ENCODE data around the gene GCNT1.

The GCNT1 gene

DNA sequence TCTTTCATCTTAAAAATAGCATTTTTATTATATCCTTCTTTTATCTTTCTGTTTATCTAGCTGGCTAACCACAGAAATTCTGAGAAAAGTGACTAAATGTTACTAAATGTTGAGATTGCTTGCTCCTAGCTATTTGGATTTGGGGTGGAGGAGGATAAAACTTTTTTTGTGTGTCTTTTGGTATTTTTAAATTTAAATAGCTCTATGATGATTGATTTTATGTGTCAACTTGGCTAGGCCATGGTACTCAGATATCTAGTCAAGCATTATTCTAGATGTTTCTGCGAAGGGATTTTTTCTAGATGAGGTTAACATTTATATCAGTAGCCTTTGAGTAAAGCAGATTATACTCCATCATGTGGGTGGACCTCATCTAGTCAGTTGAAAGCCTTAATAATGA lies 75.0 kb downstream of the GCNT1 start:
- no peak for DNase-seq (ENCODE audit: low read depth in 2 of 2)

GRCh38 chr9:76537150-76537646 lies 78.2 kb downstream of the GCNT1 start:
- DNase-seq (ENCODE audit: low read depth in 2 of 2), result no peak

DNA sequence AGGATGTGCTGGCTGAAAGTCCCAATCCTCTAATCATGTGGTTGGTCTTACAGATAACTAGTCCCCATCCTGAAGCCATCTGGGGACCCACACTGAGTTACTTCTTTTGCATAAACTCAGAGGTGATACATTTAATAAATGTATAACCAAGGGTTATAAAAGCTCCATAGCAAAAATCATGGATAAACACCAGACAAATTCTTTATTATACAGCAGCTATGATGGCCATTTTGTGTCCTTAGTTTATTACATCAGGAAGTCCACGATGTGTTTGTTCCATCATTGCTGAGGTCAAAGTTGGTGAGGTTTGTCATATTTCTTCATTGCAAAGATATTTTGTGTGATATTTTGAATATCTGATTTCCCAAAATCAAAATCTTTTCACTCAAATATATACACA lies 80.2 kb downstream of the GCNT1 start:
- no peak for DNase-seq (ENCODE audit: low read depth in 2 of 2)

DNA sequence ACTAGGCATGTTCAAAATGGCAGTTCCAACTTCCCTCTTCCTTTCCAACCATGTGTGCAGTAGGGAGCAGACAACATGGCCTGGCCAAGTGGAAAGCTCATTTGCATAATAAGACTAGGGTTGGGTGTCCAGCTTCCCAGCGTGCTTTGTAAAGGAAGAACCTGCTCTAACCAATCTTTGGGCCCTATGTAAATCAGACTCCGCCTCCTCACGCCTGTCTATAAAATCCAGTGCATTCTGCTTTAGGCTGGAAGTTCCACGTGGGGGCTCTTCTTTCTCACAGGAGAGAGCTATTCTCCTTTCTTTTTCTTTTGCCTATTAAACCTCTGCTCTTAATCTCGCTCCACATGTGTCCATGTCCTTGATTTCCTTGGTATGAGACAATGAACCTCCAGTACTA lies 83.4 kb downstream of the GCNT1 start:
- no peak for DNase-seq (ENCODE audit: low read depth in 2 of 2)

- no peak for DNase-seq (ENCODE audit: low read depth in 2 of 2)
Observed at GRCh38 chr9:76545191-76545590, 86.2 kb downstream of the GCNT1 start.

DNA sequence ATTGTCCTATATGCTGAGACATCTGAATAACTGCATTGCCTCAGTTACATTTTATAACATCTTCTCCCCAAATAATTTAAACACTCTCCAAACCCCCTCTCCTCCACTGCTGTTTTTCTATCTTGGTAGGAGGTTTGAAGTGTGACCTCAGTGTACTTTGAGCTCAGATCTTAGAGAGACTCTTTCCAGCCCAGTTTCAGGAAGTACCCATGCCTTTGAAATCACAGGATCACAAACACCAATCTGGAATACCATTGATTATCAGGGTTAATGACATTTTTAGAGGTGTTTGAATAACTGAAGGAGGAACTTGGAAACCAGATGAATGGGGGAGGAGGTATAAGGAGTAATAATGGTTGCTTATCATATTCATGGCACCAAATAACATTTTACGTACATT lies 93.2 kb downstream of the GCNT1 start:
- no peak for DNase-seq (ENCODE audit: low read depth in 2 of 2)

DNA sequence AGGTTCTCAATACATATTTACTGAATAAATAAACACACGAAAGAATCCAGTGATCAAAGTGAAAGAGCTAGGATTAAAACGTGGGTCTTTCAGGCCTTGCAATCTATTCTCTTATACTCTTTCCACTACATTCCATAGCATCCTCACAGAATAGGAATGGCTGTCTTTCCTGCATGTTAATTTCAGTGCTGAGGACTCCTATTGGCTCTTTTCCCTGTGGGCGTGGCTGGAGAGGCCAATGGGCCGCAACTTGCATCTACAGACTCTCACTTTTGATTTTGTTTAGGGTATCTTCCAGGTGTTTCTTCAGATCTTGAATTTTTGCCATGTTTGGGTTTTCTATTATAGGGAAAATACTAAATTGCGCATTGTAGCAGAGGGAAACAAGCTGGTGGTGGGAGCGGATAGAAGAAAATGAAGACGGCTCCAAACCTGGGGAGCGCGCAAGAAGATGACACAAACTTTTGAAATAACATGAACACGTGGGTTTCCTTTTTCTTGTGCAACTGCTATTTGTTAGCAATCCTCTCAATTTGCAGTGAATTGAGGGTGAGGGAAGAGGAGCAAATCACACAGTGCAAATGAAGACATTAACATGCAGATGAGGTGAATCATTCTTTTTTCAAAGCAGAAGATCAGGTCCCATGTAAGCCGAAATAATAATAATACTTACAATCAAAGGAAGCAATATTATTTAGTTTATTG lies 93.9 kb downstream of the GCNT1 start:
- DNase-seq (ENCODE audit: low read depth in 2 of 2), result no peak

DNA sequence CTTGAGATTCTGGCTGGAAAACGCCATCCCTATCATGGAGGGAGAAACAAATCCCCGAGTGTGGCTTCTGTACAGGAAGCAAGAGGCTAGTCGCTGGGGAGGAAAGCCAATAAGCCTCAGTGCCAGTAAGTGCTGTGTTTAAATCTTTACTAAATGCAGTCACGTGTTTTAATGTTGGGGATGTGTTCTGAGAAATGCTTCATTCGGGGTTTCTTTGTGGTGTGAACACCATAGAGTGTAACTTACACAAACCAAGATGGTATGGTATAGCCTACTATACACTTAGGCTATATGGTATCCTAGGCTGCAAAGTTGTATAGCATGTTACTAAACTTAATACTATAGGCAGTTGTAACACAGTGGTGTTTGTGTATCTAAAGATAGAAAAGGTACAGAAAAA lies 94.7 kb downstream of the GCNT1 start:
- DNase-seq (ENCODE audit: low read depth in 2 of 2), result no peak
